Measurements from ENCODE around the gene ONECUT3.

GRCh38 chr19:1811942-1812425 lies 58.7 kb downstream of the ONECUT3 start, which contains the start of gene ATP8B3:
- TF ChIP-seq CTCF (IDR thresholded peaks at IDR 0.05; ENCODE audit: low read depth, low read length, missing input control), result no peak
- TF ChIP-seq, protein P1, sequence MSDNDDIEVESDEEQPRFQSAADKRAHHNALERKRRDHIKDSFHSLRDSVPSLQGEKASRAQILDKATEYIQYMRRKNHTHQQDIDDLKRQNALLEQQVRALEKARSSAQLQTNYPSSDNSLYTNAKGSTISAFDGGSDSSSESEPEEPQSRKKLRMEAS (IDR thresholded peaks at IDR 0.05), result no peak
- TF ChIP-seq RAD21 (IDR thresholded peaks at IDR 0.05), result no peak
- TF ChIP-seq TAF1 (conservative IDR thresholded peaks at IDR 0.05), result no peak
- no peak for TF ChIP-seq SP1 (IDR thresholded peaks at IDR 0.05)
- TF ChIP-seq, protein P2, sequence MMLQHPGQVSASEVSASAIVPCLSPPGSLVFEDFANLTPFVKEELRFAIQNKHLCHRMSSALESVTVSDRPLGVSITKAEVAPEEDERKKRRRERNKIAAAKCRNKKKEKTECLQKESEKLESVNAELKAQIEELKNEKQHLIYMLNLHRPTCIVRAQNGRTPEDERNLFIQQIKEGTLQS (IDR thresholded peaks at IDR 0.05), result no peak
- TF ChIP-seq, protein P3, sequence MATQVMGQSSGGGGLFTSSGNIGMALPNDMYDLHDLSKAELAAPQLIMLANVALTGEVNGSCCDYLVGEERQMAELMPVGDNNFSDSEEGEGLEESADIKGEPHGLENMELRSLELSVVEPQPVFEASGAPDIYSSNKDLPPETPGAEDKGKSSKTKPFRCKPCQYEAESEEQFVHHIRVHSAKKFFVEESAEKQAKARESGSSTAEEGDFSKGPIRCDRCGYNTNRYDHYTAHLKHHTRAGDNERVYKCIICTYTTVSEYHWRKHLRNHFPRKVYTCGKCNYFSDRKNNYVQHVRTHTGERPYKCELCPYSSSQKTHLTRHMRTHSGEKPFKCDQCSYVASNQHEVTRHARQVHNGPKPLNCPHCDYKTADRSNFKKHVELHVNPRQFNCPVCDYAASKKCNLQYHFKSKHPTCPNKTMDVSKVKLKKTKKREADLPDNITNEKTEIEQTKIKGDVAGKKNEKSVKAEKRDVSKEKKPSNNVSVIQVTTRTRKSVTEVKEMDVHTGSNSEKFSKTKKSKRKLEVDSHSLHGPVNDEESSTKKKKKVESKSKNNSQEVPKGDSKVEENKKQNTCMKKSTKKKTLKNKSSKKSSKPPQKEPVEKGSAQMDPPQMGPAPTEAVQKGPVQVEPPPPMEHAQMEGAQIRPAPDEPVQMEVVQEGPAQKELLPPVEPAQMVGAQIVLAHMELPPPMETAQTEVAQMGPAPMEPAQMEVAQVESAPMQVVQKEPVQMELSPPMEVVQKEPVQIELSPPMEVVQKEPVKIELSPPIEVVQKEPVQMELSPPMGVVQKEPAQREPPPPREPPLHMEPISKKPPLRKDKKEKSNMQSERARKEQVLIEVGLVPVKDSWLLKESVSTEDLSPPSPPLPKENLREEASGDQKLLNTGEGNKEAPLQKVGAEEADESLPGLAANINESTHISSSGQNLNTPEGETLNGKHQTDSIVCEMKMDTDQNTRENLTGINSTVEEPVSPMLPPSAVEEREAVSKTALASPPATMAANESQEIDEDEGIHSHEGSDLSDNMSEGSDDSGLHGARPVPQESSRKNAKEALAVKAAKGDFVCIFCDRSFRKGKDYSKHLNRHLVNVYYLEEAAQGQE (IDR thresholded peaks at IDR 0.05), result no peak
- TF ChIP-seq YY1 (IDR thresholded peaks at IDR 0.05), result no peak
- TF ChIP-seq EGR1 (IDR thresholded peaks at IDR 0.05; ENCODE audit: low read depth in 2 of 2), result no peak
- TF ChIP-seq NR2F2 (IDR thresholded peaks at IDR 0.05), result no peak
- no peak for TF ChIP-seq FOXA1 (IDR thresholded peaks at IDR 0.05)
- no peak for TF ChIP-seq RXRA (IDR thresholded peaks at IDR 0.05)
- TF ChIP-seq GABPA (IDR thresholded peaks at IDR 0.05 in 1 of 2, conservative IDR thresholded peaks at IDR 0.05 in 1 of 2), result no peak
- no peak for TF ChIP-seq HNF4G (IDR thresholded peaks at IDR 0.05)

Measured in liver (tissue), 3 donors.